Left hindlimb (tissue), 1 donor: ENCODE results near the gene ADPGK.
"Not testable (repeated sequence)": the region's sequence is repeated elsewhere in the genome, so short reads cannot be mapped to it uniquely, and the experiment has no call there.

Experiments
- DNase-seq: peaks from one replicate; pipeline ENCODE4 v3.0.0-alpha.2; 2018

ADPGK gene

GRCh38 chr15:72737723-72738122, 45.8 kb downstream of the ADPGK start:
- DNase-seq = no peak

- DNase-seq = no peak
These were observed 46.5 kb downstream of the ADPGK start for GRCh38 chr15:72737061-72737460.

GRCh38 chr15:72735111-72735510, 48.4 kb downstream of the ADPGK start:
- DNase-seq = no peak

GRCh38 chr15:72733941-72734738, 49.4 kb downstream of the ADPGK start:
- DNase-seq = no peak

- DNase-seq = no peak
These were observed 51.0 kb downstream of the ADPGK start for GRCh38 chr15:72732516-72732915.

- no peak for DNase-seq
These were observed 51.5 kb downstream of the ADPGK start for GRCh38 chr15:72732086-72732485.

- DNase-seq = no peak
These were observed 54.7 kb downstream of the ADPGK start for GRCh38 chr15:72728821-72729220.

GRCh38 chr15:72728249-72728648, 55.3 kb downstream of the ADPGK start:
- not testable (repeated sequence) for DNase-seq

- DNase-seq = no peak
These were observed 56.4 kb downstream of the ADPGK start for GRCh38 chr15:72727154-72727553.

GRCh38 chr15:72725851-72726250, 57.7 kb downstream of the ADPGK start:
- DNase-seq = not testable (repeated sequence)

GRCh38 chr15:72725446-72725845, 58.1 kb downstream of the ADPGK start:
- no peak for DNase-seq

- no peak for DNase-seq
These were observed 59.5 kb downstream of the ADPGK start for GRCh38 chr15:72724028-72724427.

GRCh38 chr15:72722071-72722696, 61.4 kb downstream of the ADPGK start:
- DNase-seq = peak; percentile 51

GRCh38 chr15:72708551-72709303, 74.8 kb downstream of the ADPGK start:
- DNase-seq = not testable (repeated sequence)

- DNase-seq = no peak
These were observed 77.3 kb downstream of the ADPGK start for GRCh38 chr15:72706266-72706665.
